Lung (tissue), 12 donors: Measurements from ENCODE around the gene IGBP1. TPM values are rescaled to one million over a fixed set of nuclear protein-coding genes. Genes with fewer than 3 reads are reported as not detected.
"Not testable (repeated sequence)": the region's sequence is repeated elsewhere in the genome, so short reads cannot be mapped to it uniquely, and the experiment has no call there.

Experiments used
- ATAC-seq: fragments of 200-7000 bp; cut with Tn5 transposase; one replicate; pipeline ENCODE4 v1.9.1; 2020; ENCODE audit warnings: moderate number of reproducible peaks; ENCODE audit not compliant: insufficient read depth, low FRiP score
- DNase-seq, 3 donors: peaks; one replicate each; pipeline ENCODE4 v3.0.0-alpha.2; 2013 to 2017
- H3K27ac ChIP-seq, 2 donors: one replicate each; pipeline ENCODE4 v1.5.1; 2013; ENCODE audit warnings: mild to moderate bottlenecking in 2 of 2, moderate library complexity in 2 of 2, control low read depth in 1 of 2, inconsistent platforms in 1 of 2, low read depth in 1 of 2, low read length in 1 of 2
- H3K27me3 ChIP-seq, 3 donors: one replicate each; pipeline ENCODE4 v1.5.1; 2013; ENCODE audit warnings: low read length in 2 of 3; ENCODE audit not compliant: control insufficient read depth in 3 of 3, insufficient read depth in 3 of 3
- H3K36me3 ChIP-seq, 4 donors: one replicate each; pipeline ENCODE4 v1.5.1; 2013; ENCODE audit warnings: low read length in 4 of 4, mild to moderate bottlenecking in 1 of 4, moderate library complexity in 1 of 4; ENCODE audit not compliant: control insufficient read depth in 4 of 4, insufficient read depth in 4 of 4
- H3K4me1 ChIP-seq, 5 donors: one replicate each; pipeline ENCODE4 v1.5.1; 2013; ENCODE audit warnings: low read length in 5 of 5, mild to moderate bottlenecking in 2 of 5, moderate library complexity in 1 of 5; ENCODE audit not compliant: control insufficient read depth in 5 of 5, insufficient read depth in 5 of 5
- H3K4me3 ChIP-seq: one replicate; pipeline ENCODE4 v1.5.1; 2013; ENCODE audit warnings: mild to moderate bottlenecking, control low read depth, moderate library complexity
- H3K9ac ChIP-seq, 2 donors: one replicate each; pipeline ENCODE4 v1.5.1; 2013; ENCODE audit warnings: low read length in 2 of 2, control low read depth in 1 of 2; ENCODE audit not compliant: insufficient read depth in 1 of 2
- H3K9me3 ChIP-seq, 4 donors: one replicate each; pipeline ENCODE4 v1.5.1; 2013; ENCODE audit warnings: low read length in 3 of 4, mild to moderate bottlenecking in 1 of 4, moderate library complexity in 1 of 4; ENCODE audit not compliant: control insufficient read depth in 4 of 4, insufficient read depth in 3 of 4
- CTCF ChIP-seq: IDR thresholded peaks from 2 replicates; pipeline ENCODE4 v1.5.1; 2012; ENCODE audit warnings: mild to moderate bottlenecking; ENCODE audit errors: control extremely low read depth, extremely low read depth
- WGBS, 2 donors: extraction: QIAGEN DNeasy Blood & Tissue Kit; methylation state at CpG; one replicate each; pipeline ENCODE4 v1.1.7; 2013; 5-methylcytosine and 5-hydroxymethylcytosine counted together
- polyA plus RNA-seq, 2 donors: library from polyadenylated mRNA; stranded (reverse); fragments of 200-250 nt; gene quantifications; one replicate each; pipeline ENCODE4 v1.2.1, GENCODE V29; 2013
- total RNA-seq, 2 donors: library from RNA; depleted of rRNA in 1 of 2; stranded (reverse); fragments of >200 nt in 1 of 2; gene quantifications; one replicate each; pipeline ENCODE4 v1.2.1, GENCODE V29; 2014 to 2021
- donor health status: control.
- donor health status: control.
- donor health status: Bipolar disorder and iron deficiency.
- donor health status: healthy.
- donor health status: DM: yes; HTN: yes; CAD: no.

IGBP1 gene
- total and polyA plus RNA-seq, 4 donors = 35.5 to 69.1 (median 38.3) TPM

GRCh38 chrX:70201732-70202131 lies 68.5 kb downstream of the IGBP1 start:
- Histone ChIP-seq H3K27me3 (no peaks in the 10 kb centered on the region), H3K36me3 (no peaks in the 10 kb centered on the region), H3K9ac (no peak overlapping the region), H3K4me3 (no peak overlapping the region), H3K27ac (no peak overlapping the region), H3K4me1 (no peaks in the 10 kb centered on the region), H3K9me3 (no peaks in the 10 kb centered on the region)
- DNase-seq = no peak
- WGBS, 2 donors = 67 to 84% methylated on average over 5 of the region's 5 CpGs
- ATAC-seq = no peak
- TF ChIP-seq CTCF = no peak

- H3K4me3 ChIP-seq = no peak overlapping the region
These were observed 75.2 kb downstream of the IGBP1 start for GRCh38 chrX:70208479-70208878.

GRCh38 chrX:70209570-70209969 lies 76.3 kb downstream of the IGBP1 start:
- not testable (repeated sequence) for H3K36me3 ChIP-seq, H3K4me3 ChIP-seq, H3K9ac ChIP-seq, H3K27me3 ChIP-seq, DNase-seq, H3K9me3 ChIP-seq, ATAC-seq, H3K4me1 ChIP-seq, H3K27ac ChIP-seq
- 54 to 56% methylated on average over 6 of the region's 6 CpGs for WGBS, 2 donors

More at GRCh38 chrX:70208479-70208878, 75.2 kb downstream of the IGBP1 start:
- TF ChIP-seq CTCF = no peak
- H3K27me3 ChIP-seq = no peaks in the 10 kb centered on the region
- DNase-seq (peak in 1 of 3 donors; percentile 2), ATAC-seq (no peak)
- no peaks in the 10 kb centered on the region for H3K9me3 ChIP-seq
- no peak overlapping the region for H3K27ac ChIP-seq
- H3K9ac ChIP-seq = no peak overlapping the region
- H3K36me3 ChIP-seq = no peaks in the 10 kb centered on the region
- no peaks in the 10 kb centered on the region for H3K4me1 ChIP-seq

Other genes starting within 250 kb of the IGBP1 start
- not detected for gene AWAT2, start 83.5 kb upstream of the IGBP1 start, total RNA-seq
- gene AWAT2, start 83.5 kb upstream of the IGBP1 start, polyA plus RNA-seq = under 1 TPM in 1 of 2 donors, not detected in 1; 0.07 TPM
- gene OTUD6A, start 71.0 kb upstream of the IGBP1 start, total RNA-seq = not detected
- gene OTUD6A, start 71.0 kb upstream of the IGBP1 start, polyA plus RNA-seq = not detected
- not detected for gene DGAT2L6, start 44.0 kb downstream of the IGBP1 start, total RNA-seq
- not detected for gene DGAT2L6, start 44.0 kb downstream of the IGBP1 start, polyA plus RNA-seq
- gene AWAT1, start 101.2 kb downstream of the IGBP1 start, total RNA-seq = not detected
- gene AWAT1, start 101.2 kb downstream of the IGBP1 start, polyA plus RNA-seq = not detected
- 1 to 10 TPM in 1 of 2 donors, under 1 TPM in 1; 0.37 to 1.3 TPM for gene P2RY4, start 126.8 kb downstream of the IGBP1 start, total RNA-seq
- under 1 TPM; 0.06 to 0.08 TPM for gene P2RY4, start 126.8 kb downstream of the IGBP1 start, polyA plus RNA-seq
- not detected for gene ARR3, start 134.9 kb downstream of the IGBP1 start, total RNA-seq
- not detected for gene ARR3, start 134.9 kb downstream of the IGBP1 start, polyA plus RNA-seq
- not detected for gene RAB41, start 148.7 kb downstream of the IGBP1 start, total RNA-seq
- gene RAB41, start 148.7 kb downstream of the IGBP1 start, polyA plus RNA-seq = not detected
- 10 to 100 TPM; 25.6 to 26.3 TPM for gene PDZD11, start 156.5 kb downstream of the IGBP1 start, total RNA-seq
- gene PDZD11, start 156.5 kb downstream of the IGBP1 start, polyA plus RNA-seq = 10 to 100 TPM; 29.8 to 55.9 TPM
- gene KIF4A, start 156.7 kb downstream of the IGBP1 start, total RNA-seq = 1 to 10 TPM in 1 of 2 donors, under 1 TPM in 1; 0.61 to 2.4 TPM
- gene KIF4A, start 156.7 kb downstream of the IGBP1 start, polyA plus RNA-seq = under 1 TPM; 0.33 to 0.66 TPM